SKM-1 (cell line): Measurements from ENCODE around the gene MBNL1.

Experiments used
- DNase-seq: peaks from one replicate; lab custom pipeline; 2025; ENCODE audit not compliant: unreplicated experiment; lab: John Stamatoyannopoulos, UW

MBNL1 gene

GRCh38 chr3:152271501-152272236 lies 2.9 kb downstream of the MBNL1 start:
- DNase-seq, result no peak

- no peak for DNase-seq
These were observed 4.1 kb downstream of the MBNL1 start for GRCh38 chr3:152272771-152273242.

GRCh38 chr3:152276681-152277080 lies 8.0 kb downstream of the MBNL1 start:
- DNase-seq, result no peak

- DNase-seq, result no peak
These were observed 8.5 kb downstream of the MBNL1 start for GRCh38 chr3:152277198-152277597.

- DNase-seq, result no peak
These were observed 10.2 kb downstream of the MBNL1 start for GRCh38 chr3:152278756-152279427.

- no peak for DNase-seq
These were observed 10.8 kb downstream of the MBNL1 start for GRCh38 chr3:152279479-152279878.

- no peak for DNase-seq
These were observed 11.8 kb downstream of the MBNL1 start for GRCh38 chr3:152280539-152280938.

- no peak for DNase-seq
These were observed 12.5 kb downstream of the MBNL1 start for GRCh38 chr3:152281133-152281713.

- no peak for DNase-seq
These were observed 14.1 kb downstream of the MBNL1 start for GRCh38 chr3:152282813-152283212.

- DNase-seq, result no peak
These were observed 15.0 kb downstream of the MBNL1 start for GRCh38 chr3:152283492-152284381.

- no peak for DNase-seq
These were observed 16.2 kb downstream of the MBNL1 start for GRCh38 chr3:152284906-152285305.

GRCh38 chr3:152285509-152285908 lies 16.8 kb downstream of the MBNL1 start:
- no peak for DNase-seq

GRCh38 chr3:152287898-152288576 lies 19.3 kb downstream of the MBNL1 start:
- no peak for DNase-seq

- DNase-seq, result no peak
These were observed 20.0 kb downstream of the MBNL1 start for GRCh38 chr3:152288681-152289080.

- DNase-seq, result no peak
These were observed 21.0 kb downstream of the MBNL1 start for GRCh38 chr3:152289708-152290107.

GRCh38 chr3:152290374-152290773 lies 21.6 kb downstream of the MBNL1 start:
- DNase-seq, result no peak

GRCh38 chr3:152291238-152291637 lies 22.5 kb downstream of the MBNL1 start:
- no peak for DNase-seq

GRCh38 chr3:152291649-152292066 lies 22.9 kb downstream of the MBNL1 start:
- DNase-seq, result no peak

GRCh38 chr3:152292366-152292765 lies 23.6 kb downstream of the MBNL1 start:
- no peak for DNase-seq

- DNase-seq, result no peak
These were observed 24.7 kb downstream of the MBNL1 start for GRCh38 chr3:152293347-152294006.
